Body of pancreas (tissue), 4 donors: ENCODE data around the gene IPO5.

Experiments
- POLR2A ChIP-seq, 3 donors: fragments of 450-650 bp; IDR thresholded peaks; one replicate each; pipeline ENCODE4 v1.6.1; 2016; ENCODE audit warnings: antibody characterized with exemption in 3 of 3, mild to moderate bottlenecking in 2 of 3
- TF ChIP-seq, protein P1 (sequence below), 7 experiments: fragments of 450-650 bp in 4 of 7; fragments of 200-600 bp in 3 of 7; sonication (generic) in 3 of 7; IDR thresholded peaks; one replicate each; pipeline ENCODE4 v1.5.1; 2016 to 2019; ENCODE audit warnings: antibody characterized with exemption in 7 of 7

DNA sequence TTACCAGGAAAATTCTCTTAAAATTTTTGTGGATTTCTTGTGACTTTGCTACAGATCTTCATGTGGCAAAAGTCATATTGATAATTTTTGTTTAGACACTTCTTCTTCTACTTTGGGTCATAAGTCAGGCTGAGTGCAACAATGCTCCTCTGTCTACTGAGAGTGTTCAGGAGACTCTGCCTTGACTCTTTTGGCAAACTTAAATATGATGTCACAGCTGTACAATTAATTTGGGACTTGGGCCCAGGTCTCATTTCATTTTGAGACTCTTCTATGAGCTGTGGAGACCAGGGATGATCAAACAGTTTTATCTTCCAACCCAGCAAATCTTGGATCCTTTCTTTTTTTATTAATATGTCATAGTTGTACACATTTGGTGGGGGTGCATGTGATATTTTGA lies 19.7 kb upstream of the IPO5 start:
- TF ChIP-seq, protein P1, sequence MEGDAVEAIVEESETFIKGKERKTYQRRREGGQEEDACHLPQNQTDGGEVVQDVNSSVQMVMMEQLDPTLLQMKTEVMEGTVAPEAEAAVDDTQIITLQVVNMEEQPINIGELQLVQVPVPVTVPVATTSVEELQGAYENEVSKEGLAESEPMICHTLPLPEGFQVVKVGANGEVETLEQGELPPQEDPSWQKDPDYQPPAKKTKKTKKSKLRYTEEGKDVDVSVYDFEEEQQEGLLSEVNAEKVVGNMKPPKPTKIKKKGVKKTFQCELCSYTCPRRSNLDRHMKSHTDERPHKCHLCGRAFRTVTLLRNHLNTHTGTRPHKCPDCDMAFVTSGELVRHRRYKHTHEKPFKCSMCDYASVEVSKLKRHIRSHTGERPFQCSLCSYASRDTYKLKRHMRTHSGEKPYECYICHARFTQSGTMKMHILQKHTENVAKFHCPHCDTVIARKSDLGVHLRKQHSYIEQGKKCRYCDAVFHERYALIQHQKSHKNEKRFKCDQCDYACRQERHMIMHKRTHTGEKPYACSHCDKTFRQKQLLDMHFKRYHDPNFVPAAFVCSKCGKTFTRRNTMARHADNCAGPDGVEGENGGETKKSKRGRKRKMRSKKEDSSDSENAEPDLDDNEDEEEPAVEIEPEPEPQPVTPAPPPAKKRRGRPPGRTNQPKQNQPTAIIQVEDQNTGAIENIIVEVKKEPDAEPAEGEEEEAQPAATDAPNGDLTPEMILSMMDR (IDR thresholded peaks at IDR 0.05), result no peak
- no peak for TF ChIP-seq POLR2A (IDR thresholded peaks at IDR 0.05)
